Esophagus squamous epithelium (tissue), 4 donors: ENCODE measurements around the gene NRCAM.

Source experiments
- POLR2A ChIP-seq, 4 donors: fragments of 450-650 bp; IDR thresholded peaks; one replicate each; pipeline ENCODE4 v1.6.1; 2017; ENCODE audit warnings: antibody characterized with exemption in 4 of 4, mild to moderate bottlenecking in 4 of 4, moderate library complexity in 3 of 4
- TF ChIP-seq, protein P1 (sequence below), 6 experiments: fragments of 450-650 bp in 4 of 6; fragments of 200-600 bp in 2 of 6; sonication (generic) in 2 of 6; IDR thresholded peaks; one replicate each; pipeline ENCODE4 v1.5.1; 2016 to 2019; ENCODE audit warnings: antibody characterized with exemption in 6 of 6, mild to moderate bottlenecking in 4 of 6, moderate library complexity in 4 of 6

DNA sequence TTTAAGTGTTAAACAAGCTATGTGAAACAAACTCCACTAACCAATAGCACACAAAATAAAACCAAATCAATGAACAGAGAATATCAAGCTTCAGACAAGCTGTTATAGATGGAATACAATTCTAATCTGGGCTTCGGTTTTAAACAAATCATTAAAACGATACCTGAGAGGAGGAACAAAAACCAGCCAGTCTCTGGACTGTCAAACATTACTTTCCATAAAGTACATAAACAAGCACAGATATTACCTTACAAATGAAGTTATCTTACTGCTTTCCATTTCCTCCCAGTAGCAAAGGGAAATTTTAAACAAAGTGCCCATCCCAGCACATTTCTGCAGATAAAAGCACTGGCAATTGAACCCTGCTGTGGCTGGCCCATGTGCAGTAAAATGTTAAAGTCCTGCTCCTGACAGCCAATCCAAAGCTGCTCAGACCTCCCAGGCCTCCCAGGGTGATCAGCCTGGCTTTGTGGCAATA is 128.0 kb downstream of the NRCAM start:
- TF ChIP-seq, protein P1, sequence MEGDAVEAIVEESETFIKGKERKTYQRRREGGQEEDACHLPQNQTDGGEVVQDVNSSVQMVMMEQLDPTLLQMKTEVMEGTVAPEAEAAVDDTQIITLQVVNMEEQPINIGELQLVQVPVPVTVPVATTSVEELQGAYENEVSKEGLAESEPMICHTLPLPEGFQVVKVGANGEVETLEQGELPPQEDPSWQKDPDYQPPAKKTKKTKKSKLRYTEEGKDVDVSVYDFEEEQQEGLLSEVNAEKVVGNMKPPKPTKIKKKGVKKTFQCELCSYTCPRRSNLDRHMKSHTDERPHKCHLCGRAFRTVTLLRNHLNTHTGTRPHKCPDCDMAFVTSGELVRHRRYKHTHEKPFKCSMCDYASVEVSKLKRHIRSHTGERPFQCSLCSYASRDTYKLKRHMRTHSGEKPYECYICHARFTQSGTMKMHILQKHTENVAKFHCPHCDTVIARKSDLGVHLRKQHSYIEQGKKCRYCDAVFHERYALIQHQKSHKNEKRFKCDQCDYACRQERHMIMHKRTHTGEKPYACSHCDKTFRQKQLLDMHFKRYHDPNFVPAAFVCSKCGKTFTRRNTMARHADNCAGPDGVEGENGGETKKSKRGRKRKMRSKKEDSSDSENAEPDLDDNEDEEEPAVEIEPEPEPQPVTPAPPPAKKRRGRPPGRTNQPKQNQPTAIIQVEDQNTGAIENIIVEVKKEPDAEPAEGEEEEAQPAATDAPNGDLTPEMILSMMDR (IDR thresholded peaks at IDR 0.05), result no peak
- no peak for TF ChIP-seq POLR2A (IDR thresholded peaks at IDR 0.05)
